Activated CD4-positive, alpha-beta T cell treated with anti-CD3 and anti-CD28 coated beads for 36 hours (primary cell): ENCODE results near the gene MCC. TPM values are rescaled to one million over a fixed set of nuclear protein-coding genes. Genes with fewer than 3 reads are reported as not detected.
"Not testable (repeated sequence)": the region's sequence is repeated elsewhere in the genome, so short reads cannot be mapped to it uniquely, and the experiment has no call there.

ENCODE experiments used
- ATAC-seq: fragments of 200-7000 bp; cut with Tn5 transposase; one replicate; pipeline ENCODE4 v1.10.0; 2021; ENCODE audit warnings: mild to moderate bottlenecking, moderate library complexity
- CTCF ChIA-PET: fragments of 350-600 bp; sonication (Branson Sonifier 250); formaldehyde crosslinking; loops from one replicate; lab custom pipeline; 2021; ENCODE audit warnings: antibody characterized with exemption; lab: Charles Lee
- POLR2A ChIA-PET: fragments of 350-600 bp; sonication (Branson Sonifier 250); formaldehyde crosslinking; loops from one replicate; lab custom pipeline; 2021; ENCODE audit warnings: antibody characterized with exemption, inconsistent platforms; lab: Charles Lee
- DNase-seq: peaks from one replicate; pipeline ENCODE4 v3.0.0-alpha.2; 2020
- H3K27ac Mint-ChIP-seq: one replicate; pipeline ENCODE4 v1.8.0; 2021; ENCODE audit warnings: mixed read lengths
- H3K27me3 Mint-ChIP-seq: one replicate; pipeline ENCODE4 v1.8.0; 2021; ENCODE audit warnings: mixed read lengths
- H3K36me3 Mint-ChIP-seq: one replicate; pipeline ENCODE4 v1.8.0; 2021; ENCODE audit warnings: low read depth, mixed read lengths
- H3K4me1 Mint-ChIP-seq: one replicate; pipeline ENCODE4 v1.8.0; 2021; ENCODE audit warnings: mixed read lengths
- H3K4me3 Mint-ChIP-seq: one replicate; pipeline ENCODE4 v1.8.0; 2021; ENCODE audit warnings: mild to moderate bottlenecking, moderate library complexity, mixed read lengths
- H3K9me3 Mint-ChIP-seq: one replicate; pipeline ENCODE4 v1.8.0; 2021; ENCODE audit warnings: low read depth, mixed read lengths
- intact Hi-C, 2 experiments: fragments of 100-400 bp; cut with DNase I in 1 of 2; cut with micrococcal nuclease in 1 of 2; formaldehyde crosslinking; loops; one replicate each; pipeline versions ENCODE4 v1.14.2 to v1.15.1; 2022 to 2024; cut with DNase I, micrococcal nuclease
- total RNA-seq, 2 experiments: library from RNA; stranded (reverse); gene quantifications; one replicate each; pipeline ENCODE4 v1.2.3, GENCODE V29; 2021

The MCC gene
- total RNA-seq, 2 experiments from 2014 or later: 1.9 to 2.4 TPM

- H3K9me3 Mint-ChIP-seq: no peaks in the 10 kb centered on the region
- intact Hi-C loops: no loop called here
- POLR2A ChIA-PET: no interaction called here
- CTCF ChIA-PET: no interaction called here
- ATAC-seq (no peak), DNase-seq (no peak)
- H3K4me1 Mint-ChIP-seq: no peaks in the 10 kb centered on the region
- peaks cover 2% of the 10 kb centered on the region for H3K27me3 Mint-ChIP-seq
- no peak overlapping the region for H3K27ac Mint-ChIP-seq
- H3K36me3 Mint-ChIP-seq: no peaks in the 10 kb centered on the region
- H3K4me3 Mint-ChIP-seq: no peak overlapping the region
Observed at GRCh38 chr5:113421693-113422092, 66.6 kb downstream of the MCC start.

GRCh38 chr5:113405530-113405929 is 82.7 kb downstream of the MCC start:
- POLR2A ChIA-PET: no interaction called here
- H3K27me3 Mint-ChIP-seq: no peaks in the 10 kb centered on the region

GRCh38 chr5:113404269-113404668 is 84.0 kb downstream of the MCC start:
- no peak overlapping the region for H3K4me3 Mint-ChIP-seq
- H3K27me3 Mint-ChIP-seq: no peaks in the 10 kb centered on the region
- intact Hi-C loops: no loop called here
- ATAC-seq (no peak), DNase-seq (no peak)
- CTCF ChIA-PET: no interaction called here
- POLR2A ChIA-PET: no interaction called here
- H3K4me1 Mint-ChIP-seq: no peaks in the 10 kb centered on the region
- H3K36me3 Mint-ChIP-seq: no peaks in the 10 kb centered on the region
- no peak overlapping the region for H3K27ac Mint-ChIP-seq
- no peaks in the 10 kb centered on the region for H3K9me3 Mint-ChIP-seq

More at GRCh38 chr5:113405530-113405929, 82.7 kb downstream of the MCC start:
- no peak for DNase-seq
- CTCF ChIA-PET: interaction anchor here (0.8 kb wide), 1 partner anchor 207 kb away, joined by 3 read pairs; no protein-coding TSS in a partner anchor
- no peaks in the 10 kb centered on the region for H3K36me3 Mint-ChIP-seq
- intact Hi-C loops: no loop called here
- no peak overlapping the region for H3K4me3 Mint-ChIP-seq
- no peak overlapping the region for H3K27ac Mint-ChIP-seq
- no peaks in the 10 kb centered on the region for H3K9me3 Mint-ChIP-seq
- no peaks in the 10 kb centered on the region for H3K4me1 Mint-ChIP-seq
- ATAC-seq: no peak

GRCh38 chr5:113397986-113398385 is 90.3 kb downstream of the MCC start:
- H3K4me1 Mint-ChIP-seq, CTCF ChIA-PET, POLR2A ChIA-PET, H3K4me3 Mint-ChIP-seq, H3K27ac Mint-ChIP-seq, H3K9me3 Mint-ChIP-seq, ATAC-seq, H3K27me3 Mint-ChIP-seq, H3K36me3 Mint-ChIP-seq, DNase-seq, intact Hi-C loops: not testable (repeated sequence)

- POLR2A ChIA-PET: no interaction called here
- H3K4me3 Mint-ChIP-seq: no peak overlapping the region
- H3K27me3 Mint-ChIP-seq: peaks cover 2% of the 10 kb centered on the region
- H3K4me1 Mint-ChIP-seq: no peaks in the 10 kb centered on the region
- H3K36me3 Mint-ChIP-seq: no peaks in the 10 kb centered on the region
- no peak overlapping the region for H3K27ac Mint-ChIP-seq
- H3K9me3 Mint-ChIP-seq: no peaks in the 10 kb centered on the region
- intact Hi-C loops: no loop called here
- ATAC-seq: no peak
- CTCF ChIA-PET: interaction anchor here (0.8 kb wide), 1 partner anchor 31 kb away, joined by 3 read pairs; no protein-coding TSS in a partner anchor
- no peak for DNase-seq
Observed at GRCh38 chr5:113397046-113397445, 91.2 kb downstream of the MCC start.

GRCh38 chr5:113394658-113395057 is 93.6 kb downstream of the MCC start:
- Mint-ChIP-seq H3K27ac (no peak overlapping the region), H3K4me3 (no peak overlapping the region), H3K27me3 (peaks cover 5% of the 10 kb centered on the region), H3K36me3 (no peaks in the 10 kb centered on the region), H3K4me1 (no peaks in the 10 kb centered on the region), H3K9me3 (no peaks in the 10 kb centered on the region)
- DNase-seq (no peak), ATAC-seq (no peak)
- intact Hi-C loops: no loop called here
- ChIA-PET POLR2A (no interaction called here), CTCF (no interaction called here)

- peaks cover 10% of the 10 kb centered on the region for H3K27me3 Mint-ChIP-seq
- H3K4me1 Mint-ChIP-seq: no peaks in the 10 kb centered on the region
- intact Hi-C loops: no loop called here
- ChIA-PET CTCF (interaction anchor here (1.2 to 4.8 kb wide), 2 partner anchors 10 to 394 kb away, joined by 3 to 24 read pairs; no protein-coding TSS in a partner anchor), POLR2A (no interaction called here)
- no peak overlapping the region for H3K4me3 Mint-ChIP-seq
- no peaks in the 10 kb centered on the region for H3K9me3 Mint-ChIP-seq
- H3K27ac Mint-ChIP-seq: no peak overlapping the region
- no peaks in the 10 kb centered on the region for H3K36me3 Mint-ChIP-seq
- ATAC-seq: no peak
- no peak for DNase-seq
Observed at GRCh38 chr5:113390224-113390623, 98.0 kb downstream of the MCC start.

- DNase-seq: no peak
- H3K27me3 Mint-ChIP-seq: peaks cover 13% of the 10 kb centered on the region
- ATAC-seq: no peak
- POLR2A ChIA-PET: no interaction called here
- no peaks in the 10 kb centered on the region for H3K36me3 Mint-ChIP-seq
- H3K4me3 Mint-ChIP-seq: no peak overlapping the region
- no peaks in the 10 kb centered on the region for H3K4me1 Mint-ChIP-seq
- H3K27ac Mint-ChIP-seq: no peak overlapping the region
- intact Hi-C loops: no loop called here
- CTCF ChIA-PET: interaction anchor here (0.6 to 4.8 kb wide), 2 partner anchors 9 to 580 kb away, joined by 3 to 24 read pairs; no protein-coding TSS in a partner anchor
- H3K9me3 Mint-ChIP-seq: no peaks in the 10 kb centered on the region
Observed at GRCh38 chr5:113389116-113389515, 99.1 kb downstream of the MCC start.

GRCh38 chr5:113387844-113388243 is 100.4 kb downstream of the MCC start:
- ATAC-seq (no peak), DNase-seq (no peak)
- no peak overlapping the region for H3K27ac Mint-ChIP-seq
- POLR2A ChIA-PET: interaction anchor here (0.6 kb wide), 1 partner anchor 198 kb away, joined by 3 read pairs; no protein-coding TSS in a partner anchor
- H3K27me3 Mint-ChIP-seq: peaks cover 17% of the 10 kb centered on the region
- no peaks in the 10 kb centered on the region for H3K9me3 Mint-ChIP-seq
- intact Hi-C loops: no loop called here
- H3K4me1 Mint-ChIP-seq: no peaks in the 10 kb centered on the region
- no peaks in the 10 kb centered on the region for H3K36me3 Mint-ChIP-seq
- CTCF ChIA-PET: interaction anchor here (4.8 kb wide), 1 partner anchor 8 kb away, joined by 24 read pairs; no protein-coding TSS in a partner anchor
- H3K4me3 Mint-ChIP-seq: no peak overlapping the region

GRCh38 chr5:113384782-113385285 is 103.4 kb downstream of the MCC start:
- Mint-ChIP-seq H3K4me3 (no peak overlapping the region), H3K9me3 (no peaks in the 10 kb centered on the region), H3K27me3 (peaks cover 25% of the 10 kb centered on the region), H3K4me1 (peaks cover 11% of the 10 kb centered on the region), H3K27ac (no peak overlapping the region), H3K36me3 (no peaks in the 10 kb centered on the region)
- ATAC-seq (no peak), DNase-seq (no peak)
- POLR2A ChIA-PET: no interaction called here
- CTCF ChIA-PET: interaction anchor here (0.6 to 0.8 kb wide), 3 partner anchors 19 to 389 kb away, joined by 3 to 4 read pairs (median 3); no protein-coding TSS in a partner anchor
- intact Hi-C loops: no loop called here

- ATAC-seq: no peak
- intact Hi-C loops: no loop called here
- H3K9me3 Mint-ChIP-seq: no peaks in the 10 kb centered on the region
- peaks cover 20% of the 10 kb centered on the region for H3K27me3 Mint-ChIP-seq
- no peak overlapping the region for H3K4me3 Mint-ChIP-seq
- DNase-seq: no peak
- ChIA-PET CTCF (interaction anchor here (0.7 to 4.6 kb wide), 3 partner anchors 8 to 128 kb away, joined by 3 to 24 read pairs (median 3); no protein-coding TSS in a partner anchor), POLR2A (no interaction called here)
- H3K4me1 Mint-ChIP-seq: peaks cover 24% of the 10 kb centered on the region
- H3K36me3 Mint-ChIP-seq: no peaks in the 10 kb centered on the region
- no peak overlapping the region for H3K27ac Mint-ChIP-seq
Observed at GRCh38 chr5:113382731-113383130, 105.5 kb downstream of the MCC start.

- intact Hi-C loops: no loop called here
- no peak overlapping the region for H3K27ac Mint-ChIP-seq
- H3K9me3 Mint-ChIP-seq: no peaks in the 10 kb centered on the region
- peaks cover 18% of the 10 kb centered on the region for H3K27me3 Mint-ChIP-seq
- peaks cover 29% of the 10 kb centered on the region for H3K4me1 Mint-ChIP-seq
- CTCF ChIA-PET: interaction anchor here (1.2 to 4.6 kb wide), 2 partner anchors 9 to 129 kb away, joined by 3 to 24 read pairs; no protein-coding TSS in a partner anchor
- H3K4me3 Mint-ChIP-seq: no peak overlapping the region
- DNase-seq: no peak
- ATAC-seq: no peak
- no peaks in the 10 kb centered on the region for H3K36me3 Mint-ChIP-seq
- POLR2A ChIA-PET: no interaction called here
Observed at GRCh38 chr5:113381791-113382190, 106.5 kb downstream of the MCC start.
